ENCODE measurements around the gene CRISPLD2. TPM values are rescaled to one million over a fixed set of nuclear protein-coding genes. Genes with fewer than 3 reads are reported as not detected.

The CRISPLD2 gene
- total RNA-seq, 1 experiment from 2014 or later, result 1.6 TPM

DNA sequence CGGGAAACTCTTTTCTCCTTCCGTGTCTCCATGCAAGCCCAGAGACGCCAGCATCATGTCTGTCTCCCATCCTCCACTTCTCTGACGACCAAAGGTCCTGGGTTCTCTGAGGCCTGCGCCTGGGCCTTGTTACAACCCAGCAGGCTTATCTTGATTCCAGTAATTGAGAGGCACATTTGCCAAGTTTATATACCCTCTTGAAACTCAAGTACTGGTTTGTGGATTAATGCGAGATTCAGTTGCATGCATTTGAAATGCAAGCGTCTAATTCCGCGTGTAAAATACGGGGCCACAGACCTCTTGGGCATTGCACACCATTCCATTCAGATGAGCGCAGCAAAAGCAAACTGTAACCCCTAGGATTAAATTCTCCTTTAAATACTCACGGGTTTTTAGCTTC lies 28.7 kb upstream of the CRISPLD2 start:
- Histone ChIP-seq H3K4me3 (no peak overlapping the region), H3K27me3 (no peaks in the 10 kb centered on the region), H3K9me3 (no peaks in the 10 kb centered on the region), H3K36me3 (no peaks in the 10 kb centered on the region)
- DNase-seq, result no peak

GRCh38 chr16:84791501-84791900 lies 28.3 kb upstream of the CRISPLD2 start:
- Histone ChIP-seq H3K9me3 (no peaks in the 10 kb centered on the region), H3K27me3 (no peaks in the 10 kb centered on the region), H3K36me3 (no peaks in the 10 kb centered on the region), H3K4me3 (no peak overlapping the region)
- no peak for DNase-seq

GRCh38 chr16:84794186-84794585 lies 25.6 kb upstream of the CRISPLD2 start:
- no peak for DNase-seq
- Histone ChIP-seq H3K4me3 (no peak overlapping the region), H3K9me3 (no peaks in the 10 kb centered on the region; the same call in 1 of the 2 replicates), H3K36me3 (no peaks in the 10 kb centered on the region), H3K27me3 (no peaks in the 10 kb centered on the region)

- Histone ChIP-seq H3K36me3 (no peaks in the 10 kb centered on the region), H3K9me3 (peaks cover 4% of the 10 kb centered on the region; the same call in 1 of the 2 replicates), H3K27me3 (no peaks in the 10 kb centered on the region), H3K4me3 (no peak overlapping the region)
- no peak for DNase-seq
Observed at GRCh38 chr16:84794626-84795025, 25.2 kb upstream of the CRISPLD2 start.

DNA sequence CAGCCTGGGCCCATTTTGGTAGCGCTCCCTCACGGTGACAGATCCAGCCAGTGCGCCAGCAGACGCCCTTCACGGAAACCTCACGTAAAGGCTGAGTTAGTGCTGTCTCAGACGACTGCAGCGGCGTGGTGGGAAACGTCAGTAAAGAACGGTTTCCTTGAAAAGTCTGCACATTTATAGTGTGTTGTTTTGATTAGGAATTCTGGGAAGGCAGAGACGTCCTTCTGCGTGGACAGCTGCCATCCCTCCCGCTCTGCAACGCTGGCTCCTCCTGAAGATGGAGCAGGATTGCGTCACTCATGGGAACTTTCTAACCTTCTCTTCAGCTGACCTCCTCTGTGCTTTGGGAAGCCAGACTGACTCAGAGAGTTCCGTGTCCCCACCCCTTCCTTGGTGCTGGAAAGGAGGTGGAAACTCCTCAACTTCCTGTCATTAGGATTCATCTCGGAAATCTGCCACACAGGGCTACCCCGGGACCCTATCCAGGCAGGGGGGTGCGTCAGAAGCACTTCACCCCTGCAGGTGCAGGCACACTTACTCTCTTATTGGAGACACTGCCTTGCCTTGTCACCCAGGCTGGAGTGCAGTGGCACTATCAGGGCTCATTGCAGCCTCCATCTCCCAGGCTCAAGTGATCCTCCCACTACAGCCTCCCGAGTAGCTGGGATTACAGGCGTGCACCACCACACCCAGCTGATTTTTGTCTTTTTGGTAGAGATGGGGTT lies 24.3 kb upstream of the CRISPLD2 start:
- Histone ChIP-seq H3K27me3 (no peaks in the 10 kb centered on the region), H3K9me3 (peaks cover 6% of the 10 kb centered on the region; the same call in 1 of the 2 replicates), H3K4me3 (no peak overlapping the region), H3K36me3 (no peaks in the 10 kb centered on the region)
- DNase-seq, result no peak

DNA sequence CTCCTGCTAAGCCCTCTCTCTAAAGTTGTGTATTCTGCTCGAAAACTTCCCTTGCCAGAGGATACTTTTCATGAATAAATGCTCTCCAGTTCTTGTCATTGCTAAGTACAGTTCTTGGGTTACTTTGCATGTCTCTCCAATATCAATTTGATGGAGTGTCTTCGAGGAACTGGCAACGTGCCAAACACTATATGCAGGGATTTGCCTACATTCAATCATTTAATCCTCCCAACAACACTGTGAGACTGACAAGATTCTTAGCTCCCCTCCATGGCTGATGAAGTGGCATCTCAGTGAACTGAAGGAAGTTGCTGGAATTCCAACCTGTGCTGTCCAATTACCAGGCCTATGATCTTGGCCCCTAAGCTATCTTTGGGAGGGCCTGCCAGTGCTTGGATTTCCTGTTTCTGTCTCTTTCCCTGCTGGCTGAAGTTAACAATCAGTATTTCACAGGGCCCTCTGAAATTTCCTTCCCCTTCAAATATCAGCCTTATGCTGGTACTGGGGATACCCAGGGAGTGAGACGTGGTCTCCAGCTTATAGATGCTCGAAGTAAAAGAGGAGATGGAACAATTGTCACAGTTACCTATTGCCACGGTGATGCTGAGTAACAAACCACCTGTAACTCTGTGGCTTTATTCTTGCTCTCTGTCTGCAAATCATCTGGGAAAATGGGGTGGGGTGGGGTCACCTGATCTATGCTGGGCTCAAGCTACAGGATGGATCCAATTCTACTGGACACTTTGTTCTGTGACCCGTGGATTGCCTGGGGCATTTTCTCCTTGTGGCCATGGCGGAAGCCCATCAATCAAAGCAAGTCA lies 19.4 kb upstream of the CRISPLD2 start:
- H3K4me3 ChIP-seq, result no peak overlapping the region
- no peaks in the 10 kb centered on the region for H3K27me3 ChIP-seq
- H3K36me3 ChIP-seq, result no peaks in the 10 kb centered on the region
- peaks cover 6% of the 10 kb centered on the region; the same call in 1 of the 2 replicates for H3K9me3 ChIP-seq
- no peak for DNase-seq

- Histone ChIP-seq H3K27me3 (no peaks in the 10 kb centered on the region), H3K4me3 (no peak overlapping the region), H3K9me3 (peaks cover 6% of the 10 kb centered on the region; the same call in 1 of the 2 replicates), H3K36me3 (no peaks in the 10 kb centered on the region)
- no peak for DNase-seq
Observed at GRCh38 chr16:84803146-84803545, 16.6 kb upstream of the CRISPLD2 start.

DNA sequence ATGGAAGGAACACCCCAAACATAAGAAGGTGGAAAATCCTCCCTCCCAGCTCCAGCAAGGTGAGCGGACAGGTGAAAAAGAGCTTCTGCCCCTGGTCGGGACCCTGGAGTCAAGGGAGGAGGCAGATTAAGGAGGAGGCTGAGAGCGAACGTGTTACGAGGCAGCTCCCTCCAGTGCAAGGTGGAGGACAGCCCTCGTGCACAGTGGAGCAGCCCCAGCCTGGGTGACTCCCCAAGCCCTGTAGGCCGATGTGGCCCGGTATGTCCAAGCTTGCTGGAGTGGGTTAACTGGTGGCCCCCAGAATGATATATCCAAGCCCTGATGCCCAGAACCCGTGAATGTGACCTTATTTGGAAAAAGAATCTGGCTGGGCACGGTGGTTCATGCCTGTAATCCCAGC lies 15.5 kb upstream of the CRISPLD2 start:
- Histone ChIP-seq H3K4me3 (no peak overlapping the region), H3K9me3 (peaks cover 5% of the 10 kb centered on the region; the same call in 1 of the 2 replicates), H3K36me3 (no peaks in the 10 kb centered on the region), H3K27me3 (no peaks in the 10 kb centered on the region)
- no peak for DNase-seq

DNA sequence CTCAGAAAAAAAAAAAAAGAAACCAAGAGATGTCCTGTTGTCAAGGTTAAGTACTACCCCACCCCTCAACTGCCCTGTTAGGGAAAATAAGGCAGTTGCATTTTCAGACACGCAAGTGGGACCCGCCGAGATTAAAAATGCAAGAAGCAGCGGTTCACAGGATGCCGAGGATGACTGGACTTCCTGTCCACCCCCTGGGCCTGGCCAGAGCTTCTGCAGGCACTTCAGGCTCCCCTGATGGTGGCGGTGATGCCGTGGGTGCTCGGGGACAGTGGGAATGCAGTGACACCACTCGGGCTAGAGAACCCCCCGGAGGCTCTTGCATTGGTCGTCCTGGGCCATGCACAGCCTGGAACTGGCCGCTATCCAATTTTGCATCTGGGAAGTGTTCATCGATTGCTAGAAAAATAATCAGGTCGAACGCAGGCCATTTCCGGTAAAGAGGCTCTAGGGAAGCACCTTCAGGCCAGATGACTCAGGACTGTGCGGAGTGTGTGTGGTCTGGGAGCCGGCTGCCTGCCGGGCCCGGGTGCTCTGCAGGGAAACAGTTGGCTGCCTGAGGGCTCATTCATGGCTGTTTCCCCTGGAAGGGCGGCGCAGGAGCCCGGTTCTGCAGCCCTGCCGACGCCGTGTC lies 13.4 kb upstream of the CRISPLD2 start:
- no peaks in the 10 kb centered on the region for H3K27me3 ChIP-seq
- DNase-seq, result peak; percentile 79
- no peak overlapping the region for H3K4me3 ChIP-seq
- H3K9me3 ChIP-seq, result no peaks in the 10 kb centered on the region
- no peaks in the 10 kb centered on the region for H3K36me3 ChIP-seq

DNA sequence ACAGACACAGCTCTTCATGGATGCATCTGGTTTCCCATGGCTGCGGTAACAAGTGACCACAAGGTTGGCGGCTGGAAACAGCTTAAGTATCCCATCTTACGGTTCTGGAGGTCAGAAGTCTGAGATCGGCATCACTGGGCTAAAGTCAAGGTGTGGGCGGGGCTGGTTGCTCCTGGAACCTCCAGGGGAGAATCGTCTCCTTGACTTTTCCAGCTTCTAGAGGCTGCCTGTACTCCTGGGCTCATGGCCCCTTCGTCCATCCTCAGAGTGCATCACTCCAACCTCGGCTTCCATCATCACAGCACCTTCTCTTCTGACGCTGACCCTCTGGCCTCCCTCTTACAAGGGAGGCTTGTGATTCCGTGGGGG lies 12.9 kb upstream of the CRISPLD2 start:
- Histone ChIP-seq H3K4me3 (no peak overlapping the region), H3K36me3 (no peaks in the 10 kb centered on the region), H3K9me3 (no peaks in the 10 kb centered on the region), H3K27me3 (no peaks in the 10 kb centered on the region)
- no peak for DNase-seq

GRCh38 chr16:84807776-84808175 lies 12.0 kb upstream of the CRISPLD2 start:
- Histone ChIP-seq H3K36me3 (no peaks in the 10 kb centered on the region), H3K9me3 (no peaks in the 10 kb centered on the region), H3K27me3 (no peaks in the 10 kb centered on the region), H3K4me3 (no peak overlapping the region)
- DNase-seq, result no peak

- Histone ChIP-seq H3K36me3 (no peaks in the 10 kb centered on the region), H3K4me3 (no peak overlapping the region), H3K9me3 (no peaks in the 10 kb centered on the region), H3K27me3 (no peaks in the 10 kb centered on the region)
- no peak for DNase-seq
Observed at GRCh38 chr16:84808826-84809225, 11.0 kb upstream of the CRISPLD2 start.

DNA sequence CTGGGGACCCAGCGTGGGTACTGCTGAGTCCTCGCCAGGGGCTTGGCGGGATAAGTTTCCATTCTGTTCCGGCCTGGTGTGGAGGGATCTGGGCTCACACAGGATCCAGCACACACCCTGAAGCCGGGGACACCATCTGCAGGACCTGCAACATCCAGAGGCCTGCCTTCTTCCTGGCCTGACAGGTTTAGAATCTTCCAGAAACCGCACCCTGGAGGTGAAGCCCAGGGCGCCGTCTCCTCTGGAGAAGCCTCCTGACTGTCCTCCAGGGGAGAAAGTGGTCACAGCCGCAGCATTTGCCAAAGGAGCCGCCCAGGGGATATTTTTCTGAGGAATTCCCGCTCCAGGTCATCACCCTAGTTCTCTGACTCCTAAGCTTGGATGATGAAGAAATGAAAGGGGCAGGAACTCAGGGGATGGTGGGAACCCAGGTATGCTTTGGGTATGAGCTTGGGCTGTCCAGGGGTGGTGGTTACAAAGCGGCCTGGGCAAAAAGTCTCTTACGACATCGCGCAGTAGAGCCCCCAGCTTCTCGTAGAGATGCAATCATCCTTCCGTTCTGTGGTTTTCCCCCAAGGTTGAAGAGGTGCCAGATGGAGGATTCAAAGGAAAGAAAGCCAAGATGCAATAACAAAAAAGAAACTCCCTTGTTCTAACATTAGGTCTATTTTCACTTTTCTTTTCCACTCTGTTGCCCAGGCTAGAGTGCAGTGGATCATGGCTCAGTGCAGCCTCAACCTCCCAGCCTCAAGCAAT lies 9.1 kb upstream of the CRISPLD2 start:
- no peaks in the 10 kb centered on the region for H3K9me3 ChIP-seq
- DNase-seq, result peak; percentile 26
- H3K36me3 ChIP-seq, result no peaks in the 10 kb centered on the region
- H3K4me3 ChIP-seq, result no peak overlapping the region
- H3K27me3 ChIP-seq, result no peaks in the 10 kb centered on the region

DNA sequence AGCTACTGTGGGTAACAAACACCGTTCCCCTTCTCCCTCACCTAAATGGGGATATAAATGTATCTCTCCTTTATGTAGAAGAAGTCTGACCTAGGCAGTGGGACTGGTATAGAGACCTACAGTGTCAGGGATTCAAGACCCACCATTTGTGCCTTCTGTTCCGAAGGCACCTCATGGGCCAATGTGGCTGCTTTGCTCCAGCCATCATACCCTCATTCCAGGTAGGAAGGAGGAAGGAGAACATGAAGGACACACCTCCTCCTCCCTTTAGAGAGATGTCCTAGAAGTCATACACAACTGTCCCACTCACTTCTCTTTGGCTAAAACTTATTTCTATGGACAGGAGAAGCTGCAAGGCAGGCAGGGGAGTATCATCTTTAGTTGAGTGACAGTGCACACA lies 8.3 kb upstream of the CRISPLD2 start:
- DNase-seq, result no peak
- H3K9me3 ChIP-seq, result no peaks in the 10 kb centered on the region
- no peaks in the 10 kb centered on the region for H3K36me3 ChIP-seq
- H3K27me3 ChIP-seq, result no peaks in the 10 kb centered on the region
- no peak overlapping the region for H3K4me3 ChIP-seq

DNA sequence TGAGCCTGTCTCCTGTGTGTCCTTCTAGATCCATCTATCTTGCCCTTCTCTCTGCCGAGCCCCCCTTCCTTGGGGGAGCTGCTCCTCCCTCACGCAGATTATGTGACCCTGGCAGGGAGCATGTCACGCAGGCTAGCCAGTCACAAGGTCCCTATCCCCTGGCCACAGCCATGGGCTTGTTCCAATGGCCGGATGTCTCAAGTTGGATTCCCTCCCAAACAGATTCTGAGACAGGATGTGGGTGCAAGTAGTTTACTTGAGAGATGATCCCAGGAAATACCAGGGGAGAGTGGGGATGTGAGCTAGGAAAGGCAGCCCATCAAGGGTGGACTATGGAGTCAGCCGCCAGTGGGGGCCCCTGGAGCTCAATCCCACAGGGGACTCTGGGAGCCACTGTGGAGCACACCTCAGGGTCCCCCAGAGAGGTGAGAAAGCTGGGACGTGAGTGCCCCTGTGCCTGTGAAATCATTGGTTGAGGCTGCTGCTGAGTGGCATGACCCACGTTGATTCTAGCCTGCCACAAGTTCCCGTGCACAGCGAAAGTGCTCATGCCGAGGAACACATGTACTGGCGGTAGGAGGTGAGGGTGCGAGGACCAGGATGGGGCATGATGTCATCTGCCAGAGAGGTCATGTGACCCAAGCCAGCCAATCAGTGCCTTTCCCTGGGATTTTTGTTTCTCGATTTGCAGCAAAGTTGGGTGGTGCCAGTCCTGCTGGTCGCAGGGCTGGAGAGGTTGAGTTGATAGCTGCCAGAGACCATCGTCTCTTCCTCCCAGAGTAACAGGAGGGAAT lies 6.4 kb upstream of the CRISPLD2 start:
- no peak overlapping the region for H3K4me3 ChIP-seq
- no peaks in the 10 kb centered on the region for H3K9me3 ChIP-seq
- no peaks in the 10 kb centered on the region for H3K36me3 ChIP-seq
- H3K27me3 ChIP-seq, result no peaks in the 10 kb centered on the region
- DNase-seq, result peak; percentile 26

- Histone ChIP-seq H3K4me3 (no peak overlapping the region), H3K36me3 (no peaks in the 10 kb centered on the region), H3K27me3 (no peaks in the 10 kb centered on the region), H3K9me3 (no peaks in the 10 kb centered on the region)
- no peak for DNase-seq
Observed at GRCh38 chr16:84815462-84815861, 4.3 kb upstream of the CRISPLD2 start.
